CD14-positive monocyte (primary cell): ENCODE data around the gene MYO7B. TPM values are rescaled to one million over a fixed set of nuclear protein-coding genes. Genes with fewer than 3 reads are reported as not detected.

ENCODE experiments used
- DNase-seq, 3 donors: peaks; one replicate each; pipeline ENCODE4 v3.0.0-alpha.2; 2011 to 2022
- H2AFZ ChIP-seq: 2 replicates; pipeline ENCODE4 v1.6.0; 2012; ENCODE audit warnings: mild to moderate bottlenecking, low read depth, low read length, inconsistent platforms; ENCODE audit not compliant: insufficient read depth, poor library complexity, severe bottlenecking
- H3K27ac ChIP-seq, 2 donors: 1 replicate in 1 of 2; 2 replicates in 1 of 2; pipeline ENCODE4 v1.5.1; 2012 to 2013; ENCODE audit warnings: low read length in 2 of 2, control low read depth in 1 of 2, inconsistent platforms in 1 of 2, low read depth in 1 of 2, mild to moderate bottlenecking in 1 of 2
- H3K27me3 ChIP-seq, 2 donors: one replicate each; pipeline versions ENCODE4 v1.6.0 to v1.6.1; 2011 to 2013; ENCODE audit warnings: low read length in 2 of 2; ENCODE audit not compliant: control insufficient read depth in 2 of 2, insufficient read depth in 2 of 2
- H3K36me3 ChIP-seq, 2 donors: replicated peaks in 1 of 2; 1 replicate in 1 of 2; 2 replicates in 1 of 2; pipeline versions ENCODE4 v1.5.1 to v1.6.1; 2012 to 2013; ENCODE audit warnings: low read length in 2 of 2, control low read depth in 1 of 2, inconsistent platforms in 1 of 2, mild to moderate bottlenecking in 1 of 2; ENCODE audit not compliant: insufficient read depth in 2 of 2, control insufficient read depth in 1 of 2
- H3K4me1 ChIP-seq, 2 donors: 1 replicate in 1 of 2; 2 replicates in 1 of 2; pipeline versions ENCODE4 v1.5.1 to v1.6.1; 2012 to 2013; ENCODE audit warnings: low read length in 2 of 2, control low read depth in 1 of 2, inconsistent platforms in 1 of 2, mild to moderate bottlenecking in 1 of 2, moderate library complexity in 1 of 2; ENCODE audit not compliant: insufficient read depth in 2 of 2, control insufficient read depth in 1 of 2
- H3K4me2 ChIP-seq: replicated peaks from 2 replicates; pipeline ENCODE3; 2012; ENCODE audit warnings: low read length, moderate library complexity, mild to moderate bottlenecking; ENCODE audit not compliant: poor library complexity, severe bottlenecking; ENCODE audit errors: extremely low read depth
- H3K4me3 ChIP-seq, 3 experiments: fragments of 200-600 bp in 1 of 3; sonication (generic) in 1 of 3; replicated peaks in 1 of 3; 1 replicate in 2 of 3; 2 replicates in 1 of 3; pipeline ENCODE4 v1.5.1; 2011 to 2013; ENCODE audit warnings: low read length in 3 of 3, mild to moderate bottlenecking in 3 of 3, control low read depth in 2 of 3, low read depth in 2 of 3, inconsistent platforms in 1 of 3, moderate library complexity in 1 of 3
- H3K79me2 ChIP-seq: 2 replicates; pipeline ENCODE4 v1.6.0; 2012; ENCODE audit warnings: mild to moderate bottlenecking, control low read depth, inconsistent platforms, low read length, moderate library complexity; ENCODE audit not compliant: insufficient read depth
- H3K9ac ChIP-seq: 2 replicates; pipeline ENCODE4 v1.6.0; 2017; ENCODE audit warnings: low read length, mild to moderate bottlenecking; ENCODE audit not compliant: insufficient read depth, poor library complexity, severe bottlenecking
- H3K9me3 ChIP-seq, 2 donors: replicated peaks in 1 of 2; 1 replicate in 1 of 2; 2 replicates in 1 of 2; pipeline versions ENCODE4 v1.5.1 to v1.6.1; 2012 to 2013; ENCODE audit warnings: low read length in 2 of 2, control low read depth in 1 of 2; ENCODE audit not compliant: control insufficient read depth in 1 of 2, insufficient read depth in 1 of 2
- H4K20me1 ChIP-seq: 2 replicates; pipeline ENCODE4 v1.6.0; 2012; ENCODE audit warnings: mild to moderate bottlenecking, low read length, control low read depth, moderate library complexity; ENCODE audit not compliant: insufficient read depth
- H3K27ac Mint-ChIP-seq, 7 donors: one replicate each; pipeline ENCODE4 v1.8.0; 2020; ENCODE audit warnings: mild to moderate bottlenecking in 7 of 7, mixed read lengths in 7 of 7, moderate library complexity in 6 of 7, inconsistent platforms in 2 of 7
- H3K27me3 Mint-ChIP-seq, 3 donors: one replicate each; pipeline ENCODE4 v1.8.0; 2021 to 2022; ENCODE audit warnings: low read depth in 3 of 3, mild to moderate bottlenecking in 3 of 3, mixed read lengths in 3 of 3, moderate library complexity in 3 of 3, inconsistent platforms in 1 of 3
- H3K36me3 Mint-ChIP-seq, 2 donors: one replicate each; pipeline ENCODE4 v1.8.0; 2020; ENCODE audit warnings: mixed read lengths in 2 of 2, inconsistent platforms in 1 of 2, mild to moderate bottlenecking in 1 of 2
- H3K4me1 Mint-ChIP-seq: one replicate; pipeline ENCODE4 v1.8.0; 2020; ENCODE audit warnings: mild to moderate bottlenecking, mixed read lengths
- H3K4me3 Mint-ChIP-seq, 2 donors: one replicate each; pipeline ENCODE4 v1.8.0; 2020; ENCODE audit warnings: mild to moderate bottlenecking in 2 of 2, mixed read lengths in 2 of 2, moderate library complexity in 1 of 2
- H3K9me3 Mint-ChIP-seq, 7 donors: one replicate each; pipeline ENCODE4 v1.8.0; 2020 to 2022; ENCODE audit warnings: mixed read lengths in 7 of 7, mild to moderate bottlenecking in 6 of 7, moderate library complexity in 6 of 7, inconsistent platforms in 2 of 7
- WGBS: methylation state at CpG from one replicate; pipeline ENCODE4 v1.1.5; 2013; ENCODE audit warnings: missing lambda C conversion rate; ENCODE audit not compliant: insufficient coverage; 5-methylcytosine and 5-hydroxymethylcytosine counted together
- intact Hi-C, 2 donors: fragments of 100-400 bp; cut with micrococcal nuclease; formaldehyde crosslinking; loops; one replicate each; pipeline versions ENCODE4 v1.15.0 to v1.15.1; 2023
- polyA plus RNA-seq, 3 donors: library from polyadenylated mRNA; depleted of rRNA in 1 of 3; unstranded in 2 of 3; stranded (reverse) in 1 of 3; fragments of 300-500 nt in 2 of 3; fragments of >200 nt in 1 of 3; fragmentation: Illumina TruSeq in 2 of 3; gene quantifications; 1 replicate in 2 of 3; 2 replicates in 1 of 3; pipeline ENCODE4 v1.2.3, GENCODE V29; 2012 to 2021
- TF ChIP-seq, protein P1 (sequence below): fragments of 200-600 bp; IDR thresholded peaks from one replicate; pipeline ENCODE4 v1.8.0; 2022; ENCODE audit warnings: antibody characterized with exemption, mild to moderate bottlenecking

The MYO7B gene
- polyA plus RNA-seq, 3 donors: 7.3 to 9.8 (median 9.0) TPM

DNA sequence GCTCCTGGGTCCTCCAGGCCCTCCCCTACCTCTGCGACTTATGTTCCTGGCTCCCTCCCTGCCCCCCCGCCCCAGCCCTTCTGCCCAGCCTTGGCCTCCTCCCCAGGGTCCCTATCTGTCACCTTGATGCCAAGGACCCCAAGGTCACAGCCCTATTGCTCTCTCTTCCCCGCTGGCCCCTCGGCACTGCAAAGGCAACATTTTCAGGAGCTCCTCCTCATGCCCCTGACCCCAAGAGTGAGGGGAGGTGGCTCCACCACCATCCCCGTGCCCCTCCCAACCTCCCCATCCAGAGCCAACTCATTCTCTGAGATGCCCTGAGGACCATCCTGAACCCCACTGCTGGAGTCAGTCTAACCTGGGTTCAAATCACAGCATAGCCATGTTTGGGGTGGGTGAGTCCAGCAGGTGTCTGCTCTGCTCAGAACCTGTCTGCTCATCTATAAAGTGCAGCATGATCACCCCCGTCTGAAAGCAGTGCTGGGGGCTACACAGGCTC is 128.1 kb downstream of the MYO7B start:
- Histone ChIP-seq H2AFZ (no peak overlapping the region), H4K20me1 (no peaks in the 10 kb centered on the region), H3K9me3 (peaks cover 7% of the 10 kb centered on the region in 2 donors), H3K4me2 (no peak overlapping the region), H3K4me1 (no peaks in the 10 kb centered on the region), H3K36me3 (no peaks in the 10 kb centered on the region), H3K27me3 (peaks cover 36 to 52% of the 10 kb centered on the region in 2 donors), H3K9ac (no peak overlapping the region), H3K27ac (no peak overlapping the region), H3K4me3 (no peak overlapping the region), H3K79me2 (no peaks in the 10 kb centered on the region)
- peaks cover 0 to 3% of the 10 kb centered on the region in 2 donors for H3K36me3 Mint-ChIP-seq
- TF ChIP-seq, protein P1, sequence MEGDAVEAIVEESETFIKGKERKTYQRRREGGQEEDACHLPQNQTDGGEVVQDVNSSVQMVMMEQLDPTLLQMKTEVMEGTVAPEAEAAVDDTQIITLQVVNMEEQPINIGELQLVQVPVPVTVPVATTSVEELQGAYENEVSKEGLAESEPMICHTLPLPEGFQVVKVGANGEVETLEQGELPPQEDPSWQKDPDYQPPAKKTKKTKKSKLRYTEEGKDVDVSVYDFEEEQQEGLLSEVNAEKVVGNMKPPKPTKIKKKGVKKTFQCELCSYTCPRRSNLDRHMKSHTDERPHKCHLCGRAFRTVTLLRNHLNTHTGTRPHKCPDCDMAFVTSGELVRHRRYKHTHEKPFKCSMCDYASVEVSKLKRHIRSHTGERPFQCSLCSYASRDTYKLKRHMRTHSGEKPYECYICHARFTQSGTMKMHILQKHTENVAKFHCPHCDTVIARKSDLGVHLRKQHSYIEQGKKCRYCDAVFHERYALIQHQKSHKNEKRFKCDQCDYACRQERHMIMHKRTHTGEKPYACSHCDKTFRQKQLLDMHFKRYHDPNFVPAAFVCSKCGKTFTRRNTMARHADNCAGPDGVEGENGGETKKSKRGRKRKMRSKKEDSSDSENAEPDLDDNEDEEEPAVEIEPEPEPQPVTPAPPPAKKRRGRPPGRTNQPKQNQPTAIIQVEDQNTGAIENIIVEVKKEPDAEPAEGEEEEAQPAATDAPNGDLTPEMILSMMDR: no peak
- H3K9me3 Mint-ChIP-seq: peaks cover 0 to 13% (median 5%) of the 10 kb centered on the region in 7 donors
- no peak overlapping the region for H3K27ac Mint-ChIP-seq
- H3K27me3 Mint-ChIP-seq: peaks cover 47 to 57% (median 53%) of the 10 kb centered on the region in 3 donors
- peaks cover 9% of the 10 kb centered on the region for H3K4me1 Mint-ChIP-seq
- no peak for DNase-seq
- peak overlapping the region in 1 of 2 donors; percentile 82 for H3K4me3 Mint-ChIP-seq
- intact Hi-C loops: no loop called here
- WGBS: 83% methylated on average over 3 of the region's 6 CpGs

DNA sequence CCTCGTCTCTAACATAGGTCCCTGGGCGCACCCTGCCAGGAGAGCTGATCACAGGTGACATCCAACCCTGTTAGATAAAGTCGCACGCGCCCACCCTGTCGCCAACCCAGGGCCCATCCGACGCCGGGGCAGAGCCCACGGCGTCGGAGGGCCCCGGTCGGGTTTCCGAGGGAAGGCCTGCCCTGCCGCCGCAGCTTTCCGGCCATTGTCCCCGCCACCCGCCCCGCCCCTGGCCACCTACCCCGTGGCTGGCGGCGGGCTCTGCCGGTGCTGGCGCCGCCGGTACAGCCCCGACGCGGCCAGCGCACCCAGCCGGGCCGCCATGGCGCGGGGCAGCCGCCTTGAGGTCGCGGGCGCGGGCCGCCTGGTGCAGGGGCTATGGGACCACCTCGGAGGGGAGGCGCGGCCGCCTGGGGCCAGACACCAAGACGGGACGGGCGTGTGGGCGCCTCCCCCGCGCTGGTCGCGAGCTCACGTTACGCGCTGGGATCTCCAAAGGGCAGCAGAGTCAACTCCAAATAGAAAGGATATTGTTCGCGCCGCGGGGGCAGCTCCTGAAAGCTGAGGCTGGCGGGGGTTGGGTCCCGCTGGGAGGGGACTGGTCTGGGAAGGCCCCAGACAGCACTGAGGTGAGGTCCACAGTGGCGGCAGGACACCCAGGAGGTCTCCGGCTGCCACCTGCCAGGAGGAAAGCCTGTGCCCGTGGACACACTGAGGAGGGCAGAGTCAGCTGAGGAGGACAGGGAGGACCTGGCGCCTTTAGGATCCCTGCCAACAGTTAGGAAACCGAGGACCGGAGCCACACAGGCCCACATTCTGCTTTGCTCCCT is 128.8 kb downstream of the MYO7B start:
- H3K4me2 ChIP-seq: no peak overlapping the region
- H3K9me3 ChIP-seq: peaks cover 7% of the 10 kb centered on the region in 2 donors
- no peaks in the 10 kb centered on the region for H3K4me1 ChIP-seq
- no peak for DNase-seq
- intact Hi-C loops: no loop called here
- Mint-ChIP-seq H3K27me3 (peaks cover 47 to 63% (median 57%) of the 10 kb centered on the region in 3 donors), H3K4me3 (peak overlapping the region; percentile 6 to 82), H3K27ac (no peak overlapping the region), H3K9me3 (peaks cover 0 to 13% (median 5%) of the 10 kb centered on the region in 7 donors), H3K4me1 (peaks cover 9% of the 10 kb centered on the region), H3K36me3 (peaks cover 0 to 3% of the 10 kb centered on the region in 2 donors)
- peaks cover 36 to 52% of the 10 kb centered on the region in 2 donors for H3K27me3 ChIP-seq
- H3K36me3 ChIP-seq: no peaks in the 10 kb centered on the region
- 15% methylated on average over 67 of the region's 69 CpGs for WGBS
- no peak overlapping the region for H2AFZ ChIP-seq
- H3K27ac ChIP-seq: no peak overlapping the region
- no peaks in the 10 kb centered on the region for H4K20me1 ChIP-seq
- TF ChIP-seq, protein P1: no peak
- no peaks in the 10 kb centered on the region for H3K79me2 ChIP-seq
- H3K9ac ChIP-seq: no peak overlapping the region
- no peak overlapping the region for H3K4me3 ChIP-seq
